GM19035 (cell line): Measurements from ENCODE around the gene BMERB1.
"Not testable (repeated sequence)": the region's sequence is repeated elsewhere in the genome, so short reads cannot be mapped to it uniquely, and the experiment has no call there.

Experiments
- ATAC-seq: cut with Tn5 transposase; IDR thresholded peaks from one replicate; pipeline ENCODE4 v1.9.1; 2021; ENCODE audit not compliant: unreplicated experiment

BMERB1 gene

DNA sequence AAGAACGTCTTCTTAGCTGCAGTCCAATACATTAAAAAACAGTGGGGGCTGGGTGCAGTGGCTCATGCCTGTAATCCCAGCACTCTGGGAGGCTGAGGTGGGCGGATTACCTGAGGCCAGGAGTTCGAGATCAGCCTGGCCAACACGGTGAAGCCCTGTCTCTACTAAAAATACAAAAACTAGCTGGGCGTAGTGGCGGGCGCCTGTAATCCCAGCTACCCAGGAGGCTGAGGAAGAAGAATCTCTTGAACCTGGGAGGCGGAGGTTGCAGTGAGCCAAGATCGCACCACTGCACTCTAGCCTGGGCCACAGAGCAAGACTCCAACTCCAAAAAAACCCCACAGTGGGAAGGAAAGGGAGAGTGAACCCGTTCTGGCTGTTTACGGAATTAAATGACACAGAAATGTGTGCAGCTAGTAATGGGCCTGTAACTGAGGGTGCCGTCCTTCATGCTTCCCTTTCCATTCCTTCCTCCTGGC is 172.9 kb downstream of the BMERB1 start:
- not testable (repeated sequence) for ATAC-seq

DNA sequence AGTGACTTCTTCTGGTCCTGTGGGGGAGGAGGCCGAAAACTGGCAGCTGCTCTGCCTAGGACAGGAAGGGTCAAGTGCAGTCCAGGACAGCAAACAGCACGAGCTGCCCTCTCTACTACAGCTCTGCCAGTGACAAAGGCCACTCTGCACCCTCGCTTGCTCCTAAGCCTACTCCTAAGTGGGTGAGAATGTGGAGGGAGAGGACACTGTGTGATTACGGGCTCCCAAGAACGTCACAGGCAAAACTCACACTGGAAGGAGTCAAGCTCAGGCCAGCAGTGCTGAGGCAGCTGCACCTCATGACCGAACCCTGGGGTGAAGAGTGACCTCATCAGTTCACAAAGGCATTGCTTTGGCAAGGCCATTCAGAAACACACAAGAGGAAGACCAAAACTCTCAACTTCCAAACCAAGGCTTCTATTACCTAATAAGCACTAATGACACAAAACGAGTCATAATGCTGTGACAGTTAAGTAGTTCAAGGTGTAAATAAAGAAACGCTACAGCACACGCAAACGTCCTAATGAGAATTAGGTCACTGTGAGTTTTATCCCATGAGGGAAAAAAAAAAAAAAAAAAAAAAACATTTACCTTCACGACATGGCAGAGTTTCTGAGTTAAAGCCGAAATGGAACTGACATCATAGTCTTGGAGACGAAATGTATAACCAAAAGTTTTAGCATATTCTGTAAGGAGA is 173.5 kb downstream of the BMERB1 start:
- no peak for ATAC-seq

DNA sequence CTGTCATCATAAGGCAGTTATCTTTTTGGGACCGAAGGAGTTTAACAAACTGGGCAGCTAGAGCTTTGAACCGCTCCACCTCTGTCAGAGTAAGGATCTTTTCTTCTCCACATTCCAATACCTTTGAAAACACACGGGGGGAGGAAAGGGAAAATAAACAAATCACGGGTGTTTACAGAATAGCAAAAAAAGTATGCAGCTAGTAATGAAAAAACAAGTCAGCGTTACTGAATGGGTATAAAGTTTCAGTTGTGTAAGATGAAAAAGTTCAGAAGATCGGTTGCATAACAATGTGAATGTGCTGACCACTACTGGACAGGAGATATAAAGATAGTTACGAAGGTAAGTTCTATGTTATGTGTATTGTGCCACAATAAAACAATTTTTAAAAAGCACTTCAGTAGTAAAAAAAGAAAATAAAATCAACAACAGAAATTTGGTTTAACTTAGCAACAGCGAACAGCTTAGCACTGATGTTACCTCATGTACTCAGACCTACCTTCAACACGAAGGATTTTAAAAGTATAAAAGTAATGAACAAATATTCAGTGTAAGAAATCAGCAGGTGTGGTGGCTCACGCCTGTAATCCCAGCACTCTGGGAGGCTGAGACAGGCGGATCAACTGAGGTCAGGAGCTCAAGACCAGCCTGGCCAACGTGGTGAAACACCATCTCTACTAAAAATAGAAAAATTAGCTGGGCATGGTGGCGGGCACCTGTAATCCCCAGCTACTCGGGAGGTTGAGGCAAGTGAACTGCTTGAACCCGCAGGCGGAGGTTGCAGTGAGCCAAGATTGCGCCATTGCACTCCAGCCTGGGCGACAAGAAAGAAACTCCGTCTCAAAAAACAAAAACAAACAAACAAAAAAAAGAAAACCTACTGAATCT is 174.3 kb downstream of the BMERB1 start:
- no peak for ATAC-seq

DNA sequence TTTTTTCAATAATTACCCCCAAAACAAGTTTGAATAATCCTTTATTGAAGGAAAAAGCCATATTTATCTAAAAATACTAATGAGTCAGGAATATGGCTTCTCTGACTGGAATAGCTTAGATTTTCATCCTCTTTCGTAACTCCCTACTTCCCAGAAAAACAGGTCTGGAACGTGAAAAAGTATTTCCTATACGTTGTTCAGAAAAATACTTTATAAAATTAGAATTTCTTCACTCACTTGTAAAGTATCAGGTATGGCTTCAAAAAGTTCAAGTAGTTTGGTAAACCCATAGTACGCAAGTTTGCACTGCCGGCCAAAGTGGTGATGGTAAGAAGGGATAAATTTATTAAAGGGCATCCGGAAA is 174.9 kb downstream of the BMERB1 start:
- no peak for ATAC-seq

DNA sequence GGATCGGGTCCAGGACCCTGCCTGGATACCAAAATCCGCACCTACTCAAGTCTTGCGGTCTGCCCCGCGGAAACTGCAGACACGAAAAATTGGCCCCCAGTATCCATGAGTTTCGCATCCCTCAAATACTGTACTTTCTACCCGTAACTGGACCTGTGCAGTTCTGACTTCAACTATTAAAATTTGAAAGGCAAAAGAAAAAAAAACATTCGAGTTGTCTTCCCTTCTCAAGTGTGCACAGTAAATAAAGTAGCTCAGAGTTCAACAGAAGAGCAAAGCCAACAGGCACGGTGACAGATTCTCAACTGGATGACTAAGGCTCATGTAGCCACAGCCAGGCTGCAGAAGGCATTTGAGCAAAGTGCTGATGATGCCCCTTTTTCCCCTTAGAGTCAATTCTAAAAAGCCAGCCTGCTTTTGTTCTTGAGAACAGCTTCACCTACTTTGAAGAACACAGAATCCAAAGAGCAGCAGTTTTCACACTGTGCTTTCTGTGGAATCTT is 176.0 kb downstream of the BMERB1 start:
- ATAC-seq: no peak

DNA sequence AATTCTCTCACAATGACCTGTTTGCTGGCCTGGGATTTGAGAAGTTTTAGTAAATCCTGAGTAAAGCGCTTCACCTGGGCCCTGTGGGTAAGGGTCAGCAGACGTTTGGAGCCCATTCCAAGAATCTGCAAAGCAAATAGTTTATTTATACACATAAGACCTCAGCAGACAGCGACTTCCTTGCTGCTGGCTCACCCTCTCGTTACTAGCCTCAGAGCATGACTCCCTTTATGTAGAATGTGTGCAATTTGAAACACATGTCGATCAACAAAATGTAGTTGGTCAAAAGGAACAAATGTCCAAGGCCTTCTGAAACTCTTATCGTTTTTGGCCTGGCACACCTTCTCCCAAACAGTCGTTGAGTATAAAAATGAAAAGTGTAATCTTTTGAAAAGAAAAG is 177.2 kb downstream of the BMERB1 start:
- ATAC-seq: no peak

DNA sequence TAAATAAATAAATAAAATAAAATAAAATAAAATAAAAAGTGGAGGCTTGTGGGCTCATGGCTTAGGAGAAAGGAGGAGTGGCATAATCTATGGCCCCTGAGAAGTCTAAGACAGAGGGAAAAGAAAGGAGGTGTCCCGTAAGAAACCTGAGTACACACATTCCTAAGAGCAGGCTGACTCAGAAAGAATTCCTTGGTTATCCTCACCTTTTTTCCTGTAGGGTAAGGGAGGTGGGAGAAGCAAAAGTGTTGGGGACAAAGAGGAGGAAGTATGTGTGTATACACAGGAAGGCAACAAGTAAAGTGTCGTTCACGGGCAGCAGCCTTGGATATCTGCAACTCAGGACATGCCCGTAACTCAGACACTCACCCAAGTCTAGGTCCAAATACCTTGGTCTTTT is 179.3 kb downstream of the BMERB1 start:
- ATAC-seq: no peak

DNA sequence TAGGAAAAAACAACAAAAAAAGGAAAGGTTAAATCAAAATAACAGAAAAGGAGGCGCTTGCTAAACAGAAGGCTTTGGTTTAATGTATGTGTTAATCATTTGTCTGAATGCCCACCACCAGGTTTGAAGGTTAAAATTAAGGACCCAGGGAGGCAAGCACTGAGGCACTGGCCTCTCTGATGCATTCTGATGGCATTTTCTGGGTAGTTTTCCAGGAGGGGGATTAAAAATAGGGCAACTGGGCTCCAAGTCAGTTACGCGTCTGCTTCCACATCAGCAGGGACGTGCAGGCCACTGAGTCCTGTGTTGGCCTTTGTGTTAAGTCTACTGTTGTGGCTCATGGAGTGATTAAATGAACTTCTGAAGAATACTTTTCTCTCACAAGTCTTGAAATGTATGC is 181.6 kb downstream of the BMERB1 start:
- no peak for ATAC-seq

DNA sequence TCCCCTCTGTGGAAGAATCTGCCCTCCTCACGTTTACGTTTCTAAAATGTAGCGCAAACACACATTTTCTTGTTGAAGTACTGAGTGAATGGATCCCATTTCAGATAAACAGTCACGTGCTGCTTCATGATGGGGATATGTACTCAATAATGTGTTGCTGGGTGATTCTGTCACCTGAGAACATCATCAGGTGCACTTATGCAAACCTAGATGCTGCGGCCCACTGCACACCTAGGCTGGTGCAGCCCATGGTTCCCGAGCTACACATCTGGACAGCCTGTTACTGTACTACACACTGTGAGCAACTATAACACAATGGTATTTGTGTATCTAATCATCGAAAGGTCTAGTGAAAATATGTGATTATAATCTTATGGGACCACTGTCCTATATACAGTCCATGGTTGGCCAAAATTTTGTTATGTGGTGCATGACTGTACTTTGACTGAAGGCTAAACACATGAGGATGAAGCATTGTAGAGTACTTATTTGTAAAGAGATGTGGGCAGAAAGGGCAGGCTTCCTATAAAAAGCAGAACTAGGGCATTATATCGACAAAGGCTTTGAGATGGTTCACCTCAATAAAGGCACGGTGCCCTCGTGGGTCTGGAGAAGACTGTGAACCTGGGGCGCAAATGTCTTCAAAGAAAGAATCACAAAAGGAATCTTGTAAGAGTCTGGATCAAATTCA is 182.2 kb downstream of the BMERB1 start:
- ATAC-seq: no peak

DNA sequence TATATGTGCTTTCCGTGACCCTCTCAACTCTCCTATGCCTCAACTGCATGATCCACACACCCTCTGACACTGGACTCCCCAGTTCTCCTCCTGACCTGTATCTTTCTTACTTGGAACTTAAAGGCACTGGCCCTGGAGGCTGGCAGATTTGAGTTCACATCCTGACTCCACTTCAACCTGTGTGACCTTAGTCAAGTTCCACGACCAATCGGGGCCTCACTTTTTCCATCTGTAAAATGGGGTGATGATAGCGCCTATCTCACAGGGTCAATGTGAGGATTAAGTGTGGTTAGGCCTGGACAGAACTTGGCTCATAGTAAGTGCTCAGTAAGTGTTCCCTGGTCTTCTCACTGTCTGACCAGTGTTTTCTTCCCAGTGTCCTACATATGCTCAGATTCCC is 183.5 kb downstream of the BMERB1 start:
- no peak for ATAC-seq

DNA sequence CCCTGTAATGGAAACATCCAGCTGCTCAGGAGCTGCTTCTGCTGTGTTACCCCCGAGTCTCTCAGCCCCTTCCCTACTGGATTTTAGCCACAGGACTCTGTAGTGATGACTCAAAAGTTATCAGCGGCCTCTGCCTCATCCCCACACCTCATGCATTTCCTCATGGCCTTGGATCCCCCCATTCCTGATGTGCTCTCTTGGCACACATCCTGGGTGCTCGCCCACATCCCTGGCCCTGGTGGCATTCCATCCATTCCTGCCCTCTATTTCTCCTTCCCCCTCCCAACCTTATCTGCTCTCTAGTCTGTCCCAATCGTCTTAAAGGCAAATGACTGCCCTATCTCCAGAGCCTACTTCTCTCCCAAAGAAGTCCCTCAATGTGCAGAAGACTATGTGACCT is 184.0 kb downstream of the BMERB1 start:
- ATAC-seq: no peak

DNA sequence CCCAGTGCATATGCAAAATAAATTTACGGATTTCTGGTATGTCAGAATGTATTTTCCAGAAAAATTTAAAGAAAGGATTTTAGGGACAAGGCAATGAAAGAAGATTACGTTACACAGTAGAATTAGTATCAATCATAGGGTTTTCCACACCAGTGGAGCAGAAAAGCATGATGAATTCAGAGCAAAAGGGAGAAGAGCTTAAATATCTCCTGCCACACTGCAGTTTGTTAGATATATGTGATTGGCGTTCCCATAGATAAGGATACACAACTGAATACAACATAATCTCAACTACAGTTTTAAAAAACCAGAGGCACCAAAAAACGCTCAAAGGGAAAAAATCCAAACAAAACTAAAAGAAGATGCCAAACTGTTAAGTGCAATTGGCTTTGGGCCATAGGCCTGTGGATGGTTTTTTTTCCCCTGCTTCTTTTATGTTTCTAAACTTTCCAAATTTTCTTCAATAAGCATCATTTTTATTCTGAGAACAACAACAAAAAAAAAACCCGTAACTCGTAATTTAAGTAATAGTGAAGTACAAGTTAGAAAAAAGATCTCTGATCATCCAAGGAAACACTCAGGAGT is 186.3 kb downstream of the BMERB1 start:
- no peak for ATAC-seq

DNA sequence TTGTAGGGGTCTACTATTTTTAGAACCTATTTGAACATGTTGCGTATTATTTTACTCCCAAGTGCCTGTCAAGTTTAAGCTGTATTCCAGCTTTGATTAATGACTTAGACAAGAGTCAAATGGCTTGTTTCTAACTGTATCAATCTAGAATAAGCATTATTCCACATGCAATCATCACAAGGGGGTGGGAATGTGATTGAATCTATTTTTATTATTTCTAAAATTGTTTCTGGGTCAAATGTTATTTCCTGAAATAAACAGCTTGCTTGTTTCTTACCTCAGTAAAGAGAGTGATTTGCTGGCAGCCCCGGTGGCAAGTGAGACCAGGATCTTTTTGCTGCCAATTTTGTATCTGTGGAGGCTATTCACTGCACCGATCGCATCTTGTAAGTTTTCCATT is 187.1 kb downstream of the BMERB1 start:
- no peak for ATAC-seq

DNA sequence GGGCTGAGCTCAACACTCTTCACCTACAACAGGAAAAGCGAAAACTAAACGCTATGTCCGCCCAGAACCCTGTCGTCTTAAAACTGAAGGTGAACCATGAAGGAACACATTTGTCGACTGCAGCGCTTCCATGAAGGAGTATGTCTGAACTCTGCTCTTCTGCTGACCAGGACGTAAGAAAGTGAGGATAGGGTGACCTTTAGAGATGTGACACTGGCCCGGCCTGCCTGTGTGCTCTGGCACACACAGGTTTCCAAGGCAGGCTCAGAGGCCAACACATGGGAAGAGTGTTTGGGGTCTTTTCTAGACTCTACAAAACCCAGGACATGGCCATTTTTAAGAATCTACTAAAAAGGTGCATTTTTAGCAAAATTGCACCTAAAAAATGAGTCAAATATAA is 187.5 kb downstream of the BMERB1 start:
- ATAC-seq: no peak

DNA sequence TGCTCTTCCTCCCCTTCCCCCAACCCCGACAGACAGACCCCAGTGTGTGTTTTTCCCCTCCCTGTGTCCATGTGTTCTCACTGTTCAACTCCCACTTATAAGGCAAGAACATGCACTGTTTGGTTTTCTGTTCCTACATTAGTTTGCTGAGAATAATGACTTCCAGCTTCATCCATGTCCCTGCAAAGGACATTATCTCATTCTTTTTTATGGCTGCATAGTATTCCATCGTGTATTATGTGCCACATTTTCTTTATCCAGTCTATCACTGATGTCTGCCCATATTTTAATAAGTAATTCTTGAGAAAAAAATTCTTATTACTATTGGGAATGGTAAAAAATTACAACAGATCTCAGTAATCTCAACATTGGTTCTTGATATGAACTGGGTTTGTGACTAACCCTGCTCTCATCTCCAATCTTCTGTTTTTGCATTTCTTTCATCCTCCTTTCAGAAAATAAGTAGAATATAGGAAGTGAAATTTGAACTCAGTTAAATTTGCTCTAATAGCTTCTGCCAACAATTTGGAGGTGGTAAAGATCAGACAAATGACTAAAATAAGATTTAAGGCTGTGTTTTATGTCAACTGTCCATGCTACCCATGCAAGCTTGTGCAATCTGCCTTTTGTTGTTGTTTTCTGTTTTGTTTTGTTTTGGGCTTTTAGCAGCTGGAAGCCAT is 197.5 kb downstream of the BMERB1 start:
- no peak for ATAC-seq

DNA sequence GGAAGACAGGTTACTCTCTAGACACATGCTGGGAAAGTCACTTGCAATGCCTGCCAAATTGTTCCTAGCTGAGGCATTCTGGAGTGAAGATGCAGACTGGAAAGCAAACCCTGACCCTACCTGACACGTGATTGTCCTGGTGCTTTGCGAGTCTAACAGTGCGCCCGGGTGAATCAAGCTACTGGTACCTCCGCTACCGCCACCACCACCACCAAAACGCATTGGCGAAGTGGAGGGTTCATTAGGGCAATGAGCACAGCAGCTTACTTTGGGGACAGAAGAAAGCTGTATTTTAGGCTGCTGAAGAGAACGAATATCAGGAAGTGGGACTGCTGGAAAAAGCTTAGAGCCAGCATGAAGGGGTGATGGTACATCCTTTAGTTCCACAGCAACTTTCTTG is 201.5 kb downstream of the BMERB1 start:
- no peak for ATAC-seq

DNA sequence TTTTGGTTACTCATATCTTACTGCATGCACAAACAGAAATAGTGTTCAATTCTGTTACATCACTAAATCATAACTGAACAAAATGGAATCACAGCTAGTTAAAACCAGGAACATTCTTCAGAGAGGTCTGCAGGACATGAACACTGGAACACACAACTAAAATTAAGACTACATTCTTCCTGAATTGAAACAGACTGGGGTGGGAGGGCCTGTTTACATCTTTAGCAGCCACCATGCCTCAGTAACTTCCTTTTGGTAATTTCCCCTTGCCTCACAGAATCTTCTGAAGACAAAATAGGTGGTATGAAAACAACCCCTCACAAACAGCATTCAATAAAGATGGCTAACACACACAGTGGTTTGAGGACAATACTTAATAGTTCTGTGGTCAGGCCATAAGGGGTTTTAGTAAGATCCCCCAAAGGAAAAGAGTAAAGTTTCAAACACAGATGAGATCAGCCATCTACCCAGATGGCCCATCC is 202.0 kb downstream of the BMERB1 start:
- no peak for ATAC-seq
